Naive thymus-derived CD4-positive, alpha-beta T cell (primary cell): ENCODE measurements around the gene RPS6KB2. TPM values are rescaled to one million over a fixed set of nuclear protein-coding genes. Genes with fewer than 3 reads are reported as not detected.
A peak's percentile ranks its signal among the peaks of the same experiment; 100 is the strongest.

Experiments
- ATAC-seq: fragments of 150-1000 bp; cut with Tn5 transposase; 2 replicates; pipeline ENCODE4 v1.10.0; 2021; ENCODE audit warnings: mild to moderate bottlenecking, moderate library complexity
- CTCF ChIA-PET: fragments of 350-600 bp; sonication (Branson Sonifier 250); formaldehyde crosslinking; loops from one replicate; lab custom pipeline; 2021; ENCODE audit warnings: antibody characterized with exemption; lab: Charles Lee
- POLR2A ChIA-PET: fragments of 350-600 bp; sonication (Branson Sonifier 250); formaldehyde crosslinking; loops from one replicate; lab custom pipeline; 2021; ENCODE audit warnings: antibody characterized with exemption, inconsistent platforms; lab: Charles Lee
- DNase-seq, 9 donors: peaks; one replicate each; pipeline versions ENCODE4 v3.0.0 to v3.0.0-alpha.2; 2020 to 2022; ENCODE audit warnings: mixed read lengths in 1 of 9
- H3K27ac ChIP-seq: one replicate; pipeline ENCODE4 v1.7.0; 2013; ENCODE audit warnings: mild to moderate bottlenecking, low read depth, low read length, moderate library complexity
- H3K27me3 ChIP-seq, 2 donors: one replicate each; pipeline ENCODE4 v1.7.0; 2013; ENCODE audit warnings: low read length in 2 of 2, mild to moderate bottlenecking in 2 of 2, moderate library complexity in 2 of 2; ENCODE audit not compliant: control insufficient read depth in 2 of 2, insufficient read depth in 2 of 2
- H3K36me3 ChIP-seq, 3 experiments: 1 replicate in 2 of 3; 2 replicates in 1 of 3; pipeline ENCODE4 v1.7.0; 2013; ENCODE audit warnings: low read length in 3 of 3, mild to moderate bottlenecking in 3 of 3, moderate library complexity in 1 of 3; ENCODE audit not compliant: insufficient read depth in 3 of 3, control insufficient read depth in 2 of 3
- H3K4me1 ChIP-seq, 2 donors: one replicate each; pipeline ENCODE4 v1.7.0; 2013; ENCODE audit warnings: low read length in 2 of 2, mild to moderate bottlenecking in 2 of 2, moderate library complexity in 1 of 2; ENCODE audit not compliant: control insufficient read depth in 2 of 2, insufficient read depth in 2 of 2
- H3K4me3 ChIP-seq: 2 replicates; pipeline ENCODE4 v1.7.0; 2013; ENCODE audit warnings: mild to moderate bottlenecking, low read length
- H3K9me3 ChIP-seq, 3 experiments: 1 replicate in 2 of 3; 2 replicates in 1 of 3; pipeline ENCODE4 v1.7.0; 2013; ENCODE audit warnings: low read length in 3 of 3; ENCODE audit not compliant: control insufficient read depth in 2 of 3
- H3K27ac Mint-ChIP-seq, 9 donors: one replicate each; pipeline ENCODE4 v1.8.0; 2020 to 2022; ENCODE audit warnings: mixed read lengths in 9 of 9, mild to moderate bottlenecking in 8 of 9, moderate library complexity in 5 of 9, inconsistent platforms in 2 of 9
- H3K27me3 Mint-ChIP-seq, 5 donors: one replicate each; pipeline ENCODE4 v1.8.0; 2021 to 2022; ENCODE audit warnings: mixed read lengths in 5 of 5, mild to moderate bottlenecking in 1 of 5
- H3K36me3 Mint-ChIP-seq, 5 donors: one replicate each; pipeline ENCODE4 v1.8.0; 2020 to 2022; ENCODE audit warnings: mixed read lengths in 5 of 5, mild to moderate bottlenecking in 3 of 5, inconsistent platforms in 1 of 5
- H3K4me1 Mint-ChIP-seq, 7 donors: one replicate each; pipeline ENCODE4 v1.8.0; 2020 to 2022; ENCODE audit warnings: mixed read lengths in 7 of 7, mild to moderate bottlenecking in 3 of 7, inconsistent platforms in 1 of 7
- H3K4me3 Mint-ChIP-seq, 10 donors: one replicate each; pipeline ENCODE4 v1.8.0; 2020 to 2022; ENCODE audit warnings: mild to moderate bottlenecking in 10 of 10, mixed read lengths in 10 of 10, moderate library complexity in 6 of 10, inconsistent platforms in 2 of 10
- H3K9me3 Mint-ChIP-seq, 11 donors: one replicate each; pipeline ENCODE4 v1.8.0; 2020 to 2022; ENCODE audit warnings: mixed read lengths in 11 of 11, mild to moderate bottlenecking in 4 of 11, inconsistent platforms in 1 of 11, moderate library complexity in 1 of 11
- intact Hi-C, 2 donors: fragments of 100-400 bp; cut with micrococcal nuclease; formaldehyde crosslinking; loops; one replicate each; pipeline ENCODE4 v1.15.1; 2023
- polyA plus RNA-seq, 2 donors: library from polyadenylated mRNA; unstranded; fragments of 300-500 nt; fragmentation: Illumina TruSeq; gene quantifications; one replicate each; pipeline ENCODE4 v1.2.3, GENCODE V29; 2021
- total RNA-seq, 6 experiments: library from RNA in 5 of 6; stranded (reverse) in 5 of 6; gene quantifications; 1 replicate in 5 of 6; 2 replicates in 1 of 6; pipeline ENCODE4 v1.2.3 and lab custom pipeline; 2021 to 2026

Gene RPS6KB2
- 10 to 100 TPM; 61.9 to 83.9 (median 77.7) TPM for total RNA-seq
- 10 to 100 TPM; 45.2 to 46.6 TPM for polyA plus RNA-seq
- total RNA-seq (lab: John Stamatoyannopoulos, UW): 82.8 reads per million, percentile 81 among the genes with 10 or more reads in this experiment

DNA sequence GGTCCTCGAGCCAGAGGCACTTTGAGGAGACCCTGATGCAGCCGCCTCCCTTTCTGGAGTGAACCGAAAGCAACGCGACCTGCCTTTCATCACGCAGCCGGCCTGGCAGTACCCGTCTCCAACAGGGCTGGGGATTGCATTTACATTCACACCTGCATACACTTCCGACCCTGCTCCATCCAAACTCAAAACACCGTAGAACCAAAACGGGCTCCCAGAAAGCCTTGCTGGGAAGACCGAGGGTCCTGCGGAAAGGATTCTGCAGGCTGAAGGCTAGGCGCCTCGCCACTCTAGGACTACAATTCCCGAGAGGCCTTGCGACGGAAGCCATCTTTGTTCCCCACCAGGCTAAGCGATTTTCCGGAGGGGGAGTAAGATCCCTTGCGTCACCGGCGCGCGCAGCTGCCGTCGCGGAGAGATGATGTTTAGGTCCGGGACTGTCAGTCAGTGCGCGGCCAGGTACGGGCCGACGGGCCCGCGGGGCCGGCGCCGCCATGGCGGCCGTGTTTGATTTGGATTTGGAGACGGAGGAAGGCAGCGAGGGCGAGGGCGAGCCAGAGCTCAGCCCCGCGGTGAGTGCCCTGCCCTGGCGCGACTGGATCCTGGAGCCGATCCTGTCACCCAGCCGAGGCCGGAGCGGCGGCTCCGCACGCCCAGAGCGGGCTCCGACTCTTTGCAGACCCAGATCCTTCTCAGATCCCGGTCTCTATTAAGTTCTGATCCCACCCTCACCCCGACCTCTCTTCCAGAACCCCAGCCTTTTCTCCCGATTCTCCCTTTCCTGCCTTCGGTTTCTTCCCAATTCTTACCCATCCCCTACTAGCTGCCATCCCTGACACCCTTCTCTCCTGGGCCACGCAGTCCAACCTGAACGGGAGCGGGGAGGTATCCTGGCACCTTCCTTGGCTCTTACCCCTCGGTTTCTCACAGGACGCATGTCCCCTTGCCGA, at the start of gene RPS6KB2:
Gene RPS6KB2, plus strand, starts transcription at position 443 of the 950 bp plus-strand sequence. Its CDS starts 52 bp downstream, at position 495.
- CTCF ChIA-PET: interaction anchor here (0.5 to 1.0 kb wide), 5 partner anchors 16 to 45 kb away, joined by 3 to 5 read pairs (median 3); no protein-coding TSS in a partner anchor
- Histone ChIP-seq H3K4me3 (peak within 1 kb of the TSS; percentile 82), H3K9me3 (no peaks in the 10 kb centered on the region), H3K36me3 (peaks cover 0 to 27% (median 8%) of the 10 kb centered on the region in 3 experiments), H3K27ac (peak within 1 kb of the TSS; percentile 97), H3K4me1 (peaks cover 19 to 38% of the 10 kb centered on the region in 2 donors), H3K27me3 (no peaks in the 10 kb centered on the region)
- DNase-seq: peak; percentile 95 to 100 (median 98)
- peak within 1 kb of the TSS; percentile 92 to 100 (median 98) for H3K4me3 Mint-ChIP-seq
- H3K27ac Mint-ChIP-seq: peak within 1 kb of the TSS; percentile 94 to 98 (median 96)
- POLR2A ChIA-PET: interaction anchor here (0.6 to 31.8 kb wide), 15 partner anchors 9 to 186 kb away, joined by 3 to 1530 read pairs (median 5); partner anchors contain the start of genes AIP, CARNS1, CORO1B and POLD4
- intact Hi-C loops: loop anchor here (1.0 to 5.0 kb wide), 12 partner anchors 9 to 80 kb away; partner anchors contain the start of genes AIP (in 2 of the 2), CDK2AP2 (in 2 of the 2), PTPRCAP (in 2 of the 2) and RAD9A (in 2 of the 2)
- H3K4me1 Mint-ChIP-seq: peaks cover 19 to 63% (median 44%) of the 10 kb centered on the region in 7 donors
- ATAC-seq: peak; percentile 97
- H3K27me3 Mint-ChIP-seq: no peaks in the 10 kb centered on the region
- peaks cover 0 to 13% (median 7%) of the 10 kb centered on the region in 5 donors for H3K36me3 Mint-ChIP-seq
- H3K9me3 Mint-ChIP-seq: no peaks in the 10 kb centered on the region

DNA sequence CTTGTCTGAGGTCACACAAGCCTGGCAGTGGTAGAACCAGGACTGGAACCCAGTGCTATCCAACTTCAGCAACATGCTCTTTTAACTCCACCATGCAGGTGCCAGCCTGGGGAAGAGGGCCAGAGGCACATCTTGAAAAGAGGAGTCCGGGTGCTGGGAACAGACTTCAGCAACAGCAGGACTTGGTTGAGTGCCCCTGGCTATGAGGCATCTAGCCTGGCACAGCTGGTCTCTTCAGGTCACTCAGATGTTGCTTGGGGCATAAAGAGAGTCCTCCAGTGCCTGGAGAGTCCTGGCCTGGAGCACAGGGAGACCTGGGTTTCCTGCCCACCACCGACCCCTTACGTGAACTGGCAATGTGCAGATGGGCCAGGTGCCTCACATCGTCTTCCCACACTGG, 49.8 kb upstream of the RPS6KB2 start:
- Histone ChIP-seq H3K4me1 (peaks cover 11 to 17% of the 10 kb centered on the region in 2 donors), H3K4me3 (no peak overlapping the region), H3K36me3 (no peaks in the 10 kb centered on the region), H3K27me3 (peaks cover 0 to 5% of the 10 kb centered on the region in 2 donors), H3K9me3 (no peaks in the 10 kb centered on the region), H3K27ac (no peak overlapping the region)
- peaks cover 6 to 32% (median 23%) of the 10 kb centered on the region in 7 donors for H3K4me1 Mint-ChIP-seq
- no peak for ATAC-seq
- CTCF ChIA-PET: interaction anchor here (0.7 to 21.2 kb wide), 4 partner anchors 22 to 572 kb away, joined by 3 to 495 read pairs (median 60); partner anchors contain the start of gene POLD4
- no peaks in the 10 kb centered on the region for H3K9me3 Mint-ChIP-seq
- intact Hi-C loops: no loop called here
- no peak overlapping the region for H3K4me3 Mint-ChIP-seq
- POLR2A ChIA-PET: interaction anchor here (16.2 kb wide), 1 partner anchor 22 kb away, joined by 272 read pairs; the partner anchor contains the start of gene POLD4
- peaks cover 0 to 48% (median 10%) of the 10 kb centered on the region in 5 donors for H3K27me3 Mint-ChIP-seq
- no peak for DNase-seq
- peaks cover 0 to 1% (median 0%) of the 10 kb centered on the region in 5 donors for H3K36me3 Mint-ChIP-seq
- no peak overlapping the region for H3K27ac Mint-ChIP-seq

DNA sequence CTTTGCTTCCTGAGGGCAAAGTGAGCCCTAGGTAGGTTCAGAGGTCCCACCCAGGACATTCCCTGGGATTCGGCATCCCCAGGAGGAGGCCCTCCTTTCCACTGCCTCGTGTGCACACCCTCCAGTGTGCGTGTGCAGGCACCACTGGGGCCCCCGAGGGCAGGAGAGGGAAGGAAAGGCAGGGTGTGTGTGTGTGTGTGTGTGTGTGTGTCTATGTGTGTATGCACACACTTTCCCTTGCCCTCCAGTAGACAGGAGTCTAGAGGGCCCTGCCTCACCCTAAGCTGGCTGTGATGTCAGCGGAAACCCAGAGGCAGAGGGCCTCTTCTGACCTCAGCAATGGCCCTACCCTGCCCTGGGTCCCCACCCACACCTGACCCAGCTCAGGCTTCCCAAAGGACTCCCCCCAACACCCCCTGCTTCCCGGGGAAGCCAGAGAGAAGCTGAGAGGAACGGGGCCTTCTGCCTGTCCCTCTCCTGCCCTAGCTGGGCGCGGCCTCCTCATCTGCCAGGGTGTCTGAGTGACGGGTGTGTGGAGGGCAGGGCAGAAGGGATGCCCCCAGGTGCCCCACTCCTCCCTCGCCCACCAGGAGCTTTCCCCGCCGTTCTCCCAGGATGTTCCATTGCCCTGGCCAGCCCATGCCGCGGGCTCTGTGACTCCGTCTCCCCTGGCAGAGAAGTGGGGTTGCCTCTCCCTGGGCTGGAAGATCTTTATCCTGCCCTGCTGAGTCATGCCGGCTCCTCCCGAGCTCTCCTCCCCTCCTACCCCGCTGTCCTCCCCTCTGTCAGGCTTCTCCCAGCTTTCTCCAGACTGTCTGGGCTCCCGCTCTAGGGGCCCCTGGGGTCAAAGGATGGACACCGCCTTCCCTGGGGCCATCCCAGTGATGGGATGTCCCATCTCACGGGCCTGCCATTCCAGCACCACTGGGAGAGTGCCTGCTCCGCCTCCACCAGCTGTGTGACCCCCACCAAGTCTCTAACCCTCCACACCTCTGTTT, 48.9 kb upstream of the RPS6KB2 start:
- Histone ChIP-seq H3K4me3 (no peak overlapping the region), H3K9me3 (no peaks in the 10 kb centered on the region), H3K4me1 (peaks cover 4 to 9% of the 10 kb centered on the region in 2 donors), H3K36me3 (no peaks in the 10 kb centered on the region), H3K27ac (no peak overlapping the region), H3K27me3 (peaks cover 0 to under 1% of the 10 kb centered on the region in 2 donors)
- Mint-ChIP-seq H3K27me3 (peaks cover 0 to 44% (median 4%) of the 10 kb centered on the region in 5 donors), H3K4me1 (peaks cover 6 to 27% (median 17%) of the 10 kb centered on the region in 7 donors), H3K27ac (no peak overlapping the region), H3K9me3 (no peaks in the 10 kb centered on the region), H3K4me3 (no peak overlapping the region), H3K36me3 (no peaks in the 10 kb centered on the region)
- DNase-seq (no peak), ATAC-seq (no peak)
- intact Hi-C loops: no loop called here
- CTCF ChIA-PET: interaction anchor here (0.7 to 21.2 kb wide), 7 partner anchors 9 to 573 kb away, joined by 3 to 495 read pairs (median 20); partner anchors contain the start of gene POLD4
- POLR2A ChIA-PET: interaction anchor here (0.7 to 16.2 kb wide), 2 partner anchors 22 to 110 kb away, joined by 3 to 272 read pairs; partner anchors contain the start of gene POLD4

DNA sequence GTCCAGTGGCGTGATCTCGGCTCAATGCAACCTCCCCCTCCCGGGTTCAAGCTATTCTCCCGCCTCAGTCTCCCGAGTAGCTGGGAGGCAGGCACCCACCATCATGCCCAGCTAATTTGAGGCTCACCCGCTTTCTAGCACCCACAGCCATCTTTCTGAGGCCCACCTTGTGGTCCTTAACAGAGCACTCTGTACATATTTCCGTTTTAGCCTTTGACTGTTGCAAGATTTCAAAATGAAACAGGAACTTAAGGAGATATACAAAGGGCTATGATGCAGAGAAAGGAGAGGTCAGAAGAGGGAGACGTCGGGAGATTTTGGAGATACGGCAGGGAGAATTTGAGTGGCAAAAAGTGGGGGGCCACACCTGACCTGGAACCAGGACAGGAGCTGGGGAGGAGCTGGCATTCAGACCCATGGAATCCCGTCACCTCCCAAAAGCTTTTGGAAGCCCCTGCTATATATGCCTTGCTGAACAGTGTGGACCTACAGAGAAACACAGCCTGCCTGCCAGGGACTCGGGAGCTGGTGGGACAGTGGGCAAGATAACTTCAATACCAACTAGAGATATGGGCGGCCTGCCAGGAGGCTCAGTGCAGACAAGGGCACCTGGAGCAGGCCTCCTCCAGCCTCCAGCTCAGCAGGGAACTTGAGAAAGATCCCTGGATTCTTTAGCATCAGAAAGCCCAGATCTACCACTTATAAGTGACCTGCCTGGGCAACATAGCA, 46.9 kb upstream of the RPS6KB2 start:
- POLR2A ChIA-PET: interaction anchor here (0.6 to 16.2 kb wide), 7 partner anchors 10 to 93 kb away, joined by 3 to 272 read pairs (median 6); partner anchors contain the start of genes ANKRD13D, POLD4, PPP1CA and RAD9A
- no peaks in the 10 kb centered on the region for H3K27me3 ChIP-seq
- ATAC-seq (peak; percentile 60), DNase-seq (no peak)
- Mint-ChIP-seq H3K4me1 (peaks cover 6 to 20% (median 8%) of the 10 kb centered on the region in 7 donors), H3K27ac (no peak overlapping the region), H3K27me3 (peaks cover 0 to 44% (median 0%) of the 10 kb centered on the region in 5 donors), H3K36me3 (no peaks in the 10 kb centered on the region), H3K4me3 (no peak overlapping the region), H3K9me3 (no peaks in the 10 kb centered on the region)
- H3K4me1 ChIP-seq: peaks cover 0 to 5% of the 10 kb centered on the region in 2 donors
- no peaks in the 10 kb centered on the region for H3K36me3 ChIP-seq
- intact Hi-C loops: no loop called here
- no peak overlapping the region for H3K4me3 ChIP-seq
- CTCF ChIA-PET: interaction anchor here (0.6 to 21.2 kb wide), 18 partner anchors 9 to 992 kb away, joined by 3 to 495 read pairs (median 6); partner anchors contain the start of genes CLCF1, POLD4 and PPP1CA
- H3K9me3 ChIP-seq: no peaks in the 10 kb centered on the region
- no peak overlapping the region for H3K27ac ChIP-seq
